Measurements from ENCODE around the gene MRPS14.
"Not testable (repeated sequence)": the region's sequence is repeated elsewhere in the genome, so short reads cannot be mapped to it uniquely, and the experiment has no call there.

The MRPS14 gene

GRCh38 chr1:175023043-175023921 is at the start of gene MRPS14:
Gene MRPS14, minus strand, starts transcription at chr1:175023425. Its CDS starts 17 bp downstream, at chr1:175023408.
- ATAC-seq (peak; percentile 94), DNase-seq (peak; percentile 98)

GRCh38 chr1:175072099-175072951 is 49.1 kb upstream of the MRPS14 start:
- DNase-seq: peak; percentile 27
- ATAC-seq: peak; percentile 77

- ATAC-seq: no peak
- DNase-seq: no peak
Observed at GRCh38 chr1:175071276-175071943, 48.2 kb upstream of the MRPS14 start.

GRCh38 chr1:175070818-175071217 is 47.6 kb upstream of the MRPS14 start:
- no peak for ATAC-seq
- no peak for DNase-seq

- no peak for DNase-seq
- no peak for ATAC-seq
Observed at GRCh38 chr1:175067362-175068106, 44.3 kb upstream of the MRPS14 start, which contains the start of gene TNN. Gene TNN, plus strand, starts transcription at chr1:175067833. Its CDS starts 9,586 bp downstream, at chr1:175077419.

- ATAC-seq (no peak), DNase-seq (no peak)
Observed at GRCh38 chr1:175062858-175063257, 39.6 kb upstream of the MRPS14 start.

- ATAC-seq: no peak
- DNase-seq: no peak
Observed at GRCh38 chr1:175062339-175062738, 39.1 kb upstream of the MRPS14 start.

GRCh38 chr1:175054736-175055135 is 31.5 kb upstream of the MRPS14 start:
- DNase-seq (no peak), ATAC-seq (no peak)

- DNase-seq (no peak), ATAC-seq (no peak)
Observed at GRCh38 chr1:175050992-175051391, 27.8 kb upstream of the MRPS14 start.

- DNase-seq (no peak), ATAC-seq (no peak)
Observed at GRCh38 chr1:175045519-175045918, 22.3 kb upstream of the MRPS14 start.

- ATAC-seq (no peak), DNase-seq (no peak)
Observed at GRCh38 chr1:175045097-175045496, 21.9 kb upstream of the MRPS14 start.

- DNase-seq, ATAC-seq: not testable (repeated sequence)
Observed at GRCh38 chr1:175044591-175044990, 21.4 kb upstream of the MRPS14 start.

- DNase-seq (no peak), ATAC-seq (no peak)
Observed at GRCh38 chr1:175043824-175044223, 20.6 kb upstream of the MRPS14 start.

GRCh38 chr1:175042650-175043049 is 19.4 kb upstream of the MRPS14 start:
- no peak for DNase-seq
- no peak for ATAC-seq

- ATAC-seq (no peak), DNase-seq (no peak)
Observed at GRCh38 chr1:175040324-175040879, 17.2 kb upstream of the MRPS14 start.

GRCh38 chr1:175037416-175037815 is 14.2 kb upstream of the MRPS14 start:
- no peak for ATAC-seq
- no peak for DNase-seq

- DNase-seq (no peak), ATAC-seq (no peak)
Observed at GRCh38 chr1:175036476-175036875, 13.3 kb upstream of the MRPS14 start.

- DNase-seq (no peak), ATAC-seq (no peak)
Observed at GRCh38 chr1:175035865-175036264, 12.6 kb upstream of the MRPS14 start.

- ATAC-seq (no peak), DNase-seq (no peak)
Observed at GRCh38 chr1:175034775-175035174, 11.6 kb upstream of the MRPS14 start.

GRCh38 chr1:175033953-175034352 is 10.7 kb upstream of the MRPS14 start:
- DNase-seq: no peak

GRCh38 chr1:175024773-175025172 is 1.5 kb upstream of the MRPS14 start:
- DNase-seq (no peak), ATAC-seq (no peak)

More at GRCh38 chr1:175033953-175034352, 10.7 kb upstream of the MRPS14 start:
- no peak for ATAC-seq
